GM19351 (cell line): ENCODE results near the gene NIF3L1.
"Not testable (repeated sequence)": the region's sequence is repeated elsewhere in the genome, so short reads cannot be mapped to it uniquely, and the experiment has no call there.

Experiments used
- ATAC-seq: cut with Tn5 transposase; IDR thresholded peaks from one replicate; pipeline ENCODE4 v1.9.1; 2021; ENCODE audit warnings: mild to moderate bottlenecking, moderate library complexity; ENCODE audit not compliant: unreplicated experiment

The NIF3L1 gene

GRCh38 chr2:200871151-200871550, 18.0 kb upstream of the NIF3L1 start:
- ATAC-seq, result no peak

GRCh38 chr2:200873560-200873959, 15.6 kb upstream of the NIF3L1 start:
- no peak for ATAC-seq

GRCh38 chr2:200877443-200877842, 11.7 kb upstream of the NIF3L1 start:
- ATAC-seq, result no peak

GRCh38 chr2:200878289-200878880, 10.8 kb upstream of the NIF3L1 start:
- ATAC-seq, result no peak

- not testable (repeated sequence) for ATAC-seq
These were observed 7.4 kb upstream of the NIF3L1 start for GRCh38 chr2:200881715-200882249.

- no peak for ATAC-seq
These were observed 10.3 kb downstream of the NIF3L1 start for GRCh38 chr2:200899482-200899881.

- peak; percentile 100 for ATAC-seq
These were observed 12.4 kb downstream of the NIF3L1 start for GRCh38 chr2:200901459-200902072.

- ATAC-seq, result no peak
These were observed 16.6 kb downstream of the NIF3L1 start for GRCh38 chr2:200905618-200906296.

GRCh38 chr2:200909958-200910357, 20.8 kb downstream of the NIF3L1 start:
- ATAC-seq, result no peak

- ATAC-seq, result no peak
These were observed 24.5 kb downstream of the NIF3L1 start for GRCh38 chr2:200913654-200914053.

GRCh38 chr2:200922439-200922838, 33.3 kb downstream of the NIF3L1 start:
- no peak for ATAC-seq

- no peak for ATAC-seq
These were observed 40.4 kb downstream of the NIF3L1 start for GRCh38 chr2:200929334-200930249.

- ATAC-seq, result no peak
These were observed 41.9 kb downstream of the NIF3L1 start for GRCh38 chr2:200930947-200931626.

GRCh38 chr2:200939832-200940231, 50.7 kb downstream of the NIF3L1 start:
- no peak for ATAC-seq

GRCh38 chr2:200943527-200944105, 54.4 kb downstream of the NIF3L1 start:
- ATAC-seq, result no peak

GRCh38 chr2:200944467-200945394, 55.6 kb downstream of the NIF3L1 start:
- no peak for ATAC-seq

GRCh38 chr2:200945395-200945729, 56.2 kb downstream of the NIF3L1 start:
- ATAC-seq, result no peak

GRCh38 chr2:200950378-200950777, 61.2 kb downstream of the NIF3L1 start:
- ATAC-seq, result no peak
